Measurements from ENCODE around the gene DLGAP1. TPM values are rescaled to one million over a fixed set of nuclear protein-coding genes. Genes with fewer than 3 reads are reported as not detected.

DLGAP1 gene
- total RNA-seq, 1 experiment from 2014 or later: 0.39 TPM

DNA sequence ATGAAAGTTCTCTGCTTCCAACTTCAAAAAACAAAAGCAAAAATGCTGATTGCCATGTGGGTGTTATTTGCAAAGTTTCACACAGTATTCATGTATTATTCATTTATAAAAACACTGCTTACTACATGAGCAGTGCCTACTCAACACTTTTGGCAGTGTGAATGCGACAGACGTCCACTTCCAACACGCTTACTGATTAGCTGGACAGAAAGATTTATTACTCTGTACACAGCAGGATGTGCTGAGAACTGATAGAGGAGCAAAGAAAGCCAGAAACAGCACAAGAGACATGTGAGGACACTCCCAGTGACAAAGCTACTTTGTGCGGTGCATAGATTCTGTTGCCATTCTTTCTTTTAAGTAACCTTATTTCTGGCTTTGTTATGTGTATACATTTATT is 258.8 kb downstream of the DLGAP1 start:
- no peak overlapping the region for H3K4me3 ChIP-seq (replicated peaks in 1 of 2; ENCODE audit: low read depth in 1 of 2, low read length in 2 of 2)
- no peaks in the 10 kb centered on the region for H3K27me3 ChIP-seq (ENCODE audit: insufficient read depth, low read length)
- no peak for ATAC-seq
- RAD21 ChIA-PET (ENCODE audit: low non-redundant PET in 1 of 2, low total read pairs in 2 of 2, uncharacterized antibody in 2 of 2, unreplicated experiment in 2 of 2): no interaction called here
- no peak for DNase-seq (ENCODE audit: low read depth, low spot score)
- POLR2A ChIA-PET: no interaction called here
- H3K4me2 ChIP-seq (ENCODE audit: low read length): no peak overlapping the region
- no peak overlapping the region for H3K27ac ChIP-seq (ENCODE audit: low read depth, low read length)
- H3K9me3 ChIP-seq (ENCODE audit: control insufficient read depth in 1 of 2, insufficient read depth in 1 of 2, low read depth in 1 of 2, low read length in 2 of 2): peaks cover 0 to 2% of the 10 kb centered on the region in 2 experiments; a peak in 1 of 4 replicates
- H3K9me2 ChIP-seq (ENCODE audit: insufficient read depth): no peaks in the 10 kb centered on the region
- intact Hi-C loops (cut with micrococcal nuclease): loop anchor here (10.0 kb wide), 1 partner anchor 62 kb away; no protein-coding TSS in a partner anchor
- TF ChIP-seq, protein P1, sequence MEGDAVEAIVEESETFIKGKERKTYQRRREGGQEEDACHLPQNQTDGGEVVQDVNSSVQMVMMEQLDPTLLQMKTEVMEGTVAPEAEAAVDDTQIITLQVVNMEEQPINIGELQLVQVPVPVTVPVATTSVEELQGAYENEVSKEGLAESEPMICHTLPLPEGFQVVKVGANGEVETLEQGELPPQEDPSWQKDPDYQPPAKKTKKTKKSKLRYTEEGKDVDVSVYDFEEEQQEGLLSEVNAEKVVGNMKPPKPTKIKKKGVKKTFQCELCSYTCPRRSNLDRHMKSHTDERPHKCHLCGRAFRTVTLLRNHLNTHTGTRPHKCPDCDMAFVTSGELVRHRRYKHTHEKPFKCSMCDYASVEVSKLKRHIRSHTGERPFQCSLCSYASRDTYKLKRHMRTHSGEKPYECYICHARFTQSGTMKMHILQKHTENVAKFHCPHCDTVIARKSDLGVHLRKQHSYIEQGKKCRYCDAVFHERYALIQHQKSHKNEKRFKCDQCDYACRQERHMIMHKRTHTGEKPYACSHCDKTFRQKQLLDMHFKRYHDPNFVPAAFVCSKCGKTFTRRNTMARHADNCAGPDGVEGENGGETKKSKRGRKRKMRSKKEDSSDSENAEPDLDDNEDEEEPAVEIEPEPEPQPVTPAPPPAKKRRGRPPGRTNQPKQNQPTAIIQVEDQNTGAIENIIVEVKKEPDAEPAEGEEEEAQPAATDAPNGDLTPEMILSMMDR (IDR thresholded peaks at IDR 0.05 in 2 of 3, conservative IDR thresholded peaks at IDR 0.05 in 1 of 3; ENCODE audit: borderline replicate concordance in 1 of 3, insufficient read depth in 1 of 3, low read depth in 2 of 3, low read length in 2 of 3): no peak
- no peaks in the 10 kb centered on the region for H3K4me1 ChIP-seq (ENCODE audit: control insufficient read depth in 1 of 2, insufficient read depth in 2 of 2, low read length in 2 of 2)
- CTCF ChIA-PET: no interaction called here
- H3K36me3 ChIP-seq (ENCODE audit: control insufficient read depth in 1 of 2, insufficient read depth in 2 of 2, low read length in 2 of 2): no peaks in the 10 kb centered on the region
- no peaks in the 10 kb centered on the region for H4K20me1 ChIP-seq (ENCODE audit: insufficient read depth)
- no peaks in the 10 kb centered on the region for H3K79me2 ChIP-seq (ENCODE audit: insufficient read depth, low read length)
- H3K9ac ChIP-seq (ENCODE audit: low read length): no peak overlapping the region
- H2AFZ ChIP-seq (ENCODE audit: low read depth, low read length, poor library complexity, severe bottlenecking): no peak overlapping the region
- no TSS peak for BruUV-seq (replicated peaks)

DNA sequence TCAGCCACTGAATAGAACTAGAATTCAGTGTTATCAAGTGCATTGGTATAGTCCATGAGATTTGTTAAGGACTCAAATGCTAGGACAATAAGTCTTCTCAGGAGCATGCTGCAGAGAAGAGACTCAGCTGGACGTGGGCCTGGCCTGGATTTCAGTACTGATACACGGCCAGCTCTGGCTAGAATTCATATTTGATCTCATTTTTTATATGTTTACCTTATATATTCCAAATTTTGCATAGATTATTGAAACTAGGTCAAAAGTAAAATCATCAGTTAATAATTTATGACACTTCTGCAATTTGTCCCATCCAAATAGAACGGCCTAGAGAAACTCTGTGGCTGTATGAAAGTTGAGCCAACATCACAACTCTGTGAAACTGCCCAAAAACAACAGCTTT is 262.0 kb downstream of the DLGAP1 start:
- no peak overlapping the region for H2AFZ ChIP-seq (ENCODE audit: low read depth, low read length, poor library complexity, severe bottlenecking)
- H3K9me2 ChIP-seq (ENCODE audit: insufficient read depth): no peaks in the 10 kb centered on the region
- no peak overlapping the region for H3K4me2 ChIP-seq (ENCODE audit: low read length)
- CTCF ChIA-PET: no interaction called here
- no peaks in the 10 kb centered on the region for H3K79me2 ChIP-seq (ENCODE audit: insufficient read depth, low read length)
- intact Hi-C loops (cut with micrococcal nuclease): loop anchor here (10.0 kb wide), 1 partner anchor 58 kb away; no protein-coding TSS in a partner anchor
- no peak overlapping the region for H3K9ac ChIP-seq (ENCODE audit: low read length)
- no peaks in the 10 kb centered on the region for H4K20me1 ChIP-seq (ENCODE audit: insufficient read depth)
- no peak overlapping the region for H3K4me3 ChIP-seq (replicated peaks in 1 of 2; ENCODE audit: low read depth in 1 of 2, low read length in 2 of 2)
- no peak overlapping the region for H3K27ac ChIP-seq (ENCODE audit: low read depth, low read length)
- no TSS peak for BruUV-seq (replicated peaks)
- no peak for ATAC-seq
- no peaks in the 10 kb centered on the region for H3K4me1 ChIP-seq (ENCODE audit: control insufficient read depth in 1 of 2, insufficient read depth in 2 of 2, low read length in 2 of 2)
- DNase-seq (ENCODE audit: low read depth, low spot score): no peak
- H3K9me3 ChIP-seq (ENCODE audit: control insufficient read depth in 1 of 2, insufficient read depth in 1 of 2, low read depth in 1 of 2, low read length in 2 of 2): peaks cover 0 to 2% of the 10 kb centered on the region in 2 experiments; a peak in 1 of 4 replicates
- H3K27me3 ChIP-seq (ENCODE audit: insufficient read depth, low read length): no peaks in the 10 kb centered on the region
- no peaks in the 10 kb centered on the region; a peak in 1 of 4 replicates for H3K36me3 ChIP-seq (ENCODE audit: control insufficient read depth in 1 of 2, insufficient read depth in 2 of 2, low read length in 2 of 2)
- RAD21 ChIA-PET (ENCODE audit: low non-redundant PET in 1 of 2, low total read pairs in 2 of 2, uncharacterized antibody in 2 of 2, unreplicated experiment in 2 of 2): no interaction called here
- POLR2A ChIA-PET: no interaction called here
- TF ChIP-seq POLR2A (IDR thresholded peaks at IDR 0.05; ENCODE audit: borderline replicate concordance, extremely low read depth, insufficient read depth, insufficient read length) (no peak), EZH2phosphoT487 (IDR thresholded peaks at IDR 0.05; ENCODE audit: borderline replicate concordance) (no peak), POLR2AphosphoS5 (IDR thresholded peaks at IDR 0.05; ENCODE audit: low read depth, low read length) (no peak), JUND (IDR thresholded peaks at IDR 0.05) (no peak), FOSL1 (IDR thresholded peaks at IDR 0.05; ENCODE audit: low read depth) (no peak), SP1 (IDR thresholded peaks at IDR 0.05; ENCODE audit: low read depth) (no peak), CBX3 (IDR thresholded peaks at IDR 0.05; ENCODE audit: low read depth) (no peak), TCF7L2 (IDR thresholded peaks at IDR 0.05; ENCODE audit: borderline replicate concordance, extremely low read depth, insufficient read depth, insufficient read length) (no peak), SIN3A (IDR thresholded peaks at IDR 0.05; ENCODE audit: low read depth) (no peak), EZH2 (IDR thresholded peaks at IDR 0.05) (no peak)
- TF ChIP-seq, protein P2, sequence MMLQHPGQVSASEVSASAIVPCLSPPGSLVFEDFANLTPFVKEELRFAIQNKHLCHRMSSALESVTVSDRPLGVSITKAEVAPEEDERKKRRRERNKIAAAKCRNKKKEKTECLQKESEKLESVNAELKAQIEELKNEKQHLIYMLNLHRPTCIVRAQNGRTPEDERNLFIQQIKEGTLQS (IDR thresholded peaks at IDR 0.05): no peak
- TF ChIP-seq, protein P1 (IDR thresholded peaks at IDR 0.05 in 2 of 3, conservative IDR thresholded peaks at IDR 0.05 in 1 of 3; ENCODE audit: borderline replicate concordance in 1 of 3, insufficient read depth in 1 of 3, low read depth in 2 of 3, low read length in 2 of 3): no peak

Measured in HCT116 (cell line).